ENCODE data around the gene CALN1.
"Not testable (repeated sequence)": the region's sequence is repeated elsewhere in the genome, so short reads cannot be mapped to it uniquely, and the experiment has no call there.

Gene CALN1

DNA sequence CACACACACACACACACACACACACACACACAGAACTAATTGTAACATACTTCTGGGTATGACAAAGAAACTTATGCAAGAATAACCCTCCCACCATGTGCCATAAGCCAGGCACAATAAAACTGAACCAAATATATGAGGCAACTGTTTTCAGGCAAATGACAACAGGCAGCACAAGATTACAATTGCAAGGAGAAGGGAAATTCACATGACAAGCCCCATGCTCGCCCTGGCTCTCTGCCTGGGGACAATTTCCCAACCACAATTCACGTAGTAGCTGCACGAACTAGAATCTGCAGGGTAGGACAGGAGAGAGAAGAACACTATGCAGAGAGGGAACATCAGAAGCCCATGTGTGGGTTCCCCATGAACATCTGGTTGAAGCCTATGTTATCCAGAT, 143.3 kb downstream of the CALN1 start:
- DNase-seq (ENCODE audit: low read depth in 2 of 3, low spot score in 1 of 3): no peak

DNA sequence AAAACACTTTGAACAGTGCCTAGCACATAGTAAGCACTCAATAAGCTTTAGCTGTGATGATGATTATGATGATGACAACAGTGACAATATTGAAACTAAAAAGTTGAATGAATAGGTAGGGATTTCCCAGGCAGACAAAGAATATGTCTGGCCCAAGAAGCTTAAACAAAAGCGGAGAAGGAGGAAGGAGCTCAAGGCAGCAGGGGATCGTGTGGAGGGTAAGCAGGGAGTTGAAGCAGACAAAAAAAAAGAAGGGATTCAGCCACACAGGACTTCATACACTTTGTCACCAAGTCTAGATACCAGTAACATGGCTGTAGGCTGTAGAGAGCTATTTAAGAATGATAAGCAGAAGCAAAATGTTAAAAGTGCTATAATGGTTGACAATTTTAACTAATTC, 144.0 kb downstream of the CALN1 start:
- DNase-seq (ENCODE audit: low read depth in 2 of 3, low spot score in 1 of 3): no peak

DNA sequence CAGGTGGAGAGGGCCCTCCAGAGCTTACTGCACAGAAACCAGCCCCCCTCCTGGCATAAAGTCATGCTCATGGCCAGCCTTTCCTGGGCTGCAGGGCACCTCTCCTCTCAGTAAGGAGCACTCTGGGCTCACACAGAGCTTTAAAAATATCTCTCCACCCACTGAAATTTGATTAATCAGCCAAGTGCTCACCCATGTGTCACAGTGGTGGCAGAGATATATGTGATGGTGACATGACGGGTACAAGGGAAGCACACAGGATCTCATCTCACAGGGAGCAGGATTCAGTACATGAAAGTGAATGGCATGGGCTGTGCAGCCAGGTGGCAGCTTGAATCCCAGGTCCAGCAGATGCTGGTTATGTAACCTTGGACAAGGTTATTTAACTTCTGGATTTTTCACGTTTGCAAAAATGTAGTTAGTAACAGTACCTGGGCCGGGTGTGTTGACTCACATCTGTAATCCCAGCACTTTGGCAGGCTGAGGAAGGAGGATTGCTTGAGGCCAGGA, 144.8 kb downstream of the CALN1 start:
- no peak for DNase-seq (ENCODE audit: low read depth in 2 of 3, low spot score in 1 of 3)

DNA sequence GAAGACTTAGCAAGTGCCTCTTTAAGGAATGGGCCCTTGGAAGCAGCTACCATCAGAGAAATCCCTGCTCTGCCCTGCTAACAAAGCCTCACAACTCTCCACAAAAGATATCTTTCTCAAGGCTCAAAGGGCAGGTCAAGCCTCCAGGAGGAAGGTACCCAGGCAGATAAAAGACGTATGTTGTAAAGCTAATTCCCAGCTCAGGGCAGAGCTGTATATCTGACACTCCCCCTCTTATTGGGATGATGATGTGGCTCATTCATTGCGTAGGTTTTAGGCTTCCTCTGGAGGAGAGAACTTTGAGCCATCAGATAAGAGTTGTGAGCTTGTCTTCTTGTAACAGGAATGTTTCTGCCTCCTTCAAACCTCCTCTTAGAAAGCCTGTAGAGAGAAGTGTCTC, 145.4 kb downstream of the CALN1 start:
- no peak for DNase-seq (ENCODE audit: low read depth in 2 of 3, low spot score in 1 of 3)

DNA sequence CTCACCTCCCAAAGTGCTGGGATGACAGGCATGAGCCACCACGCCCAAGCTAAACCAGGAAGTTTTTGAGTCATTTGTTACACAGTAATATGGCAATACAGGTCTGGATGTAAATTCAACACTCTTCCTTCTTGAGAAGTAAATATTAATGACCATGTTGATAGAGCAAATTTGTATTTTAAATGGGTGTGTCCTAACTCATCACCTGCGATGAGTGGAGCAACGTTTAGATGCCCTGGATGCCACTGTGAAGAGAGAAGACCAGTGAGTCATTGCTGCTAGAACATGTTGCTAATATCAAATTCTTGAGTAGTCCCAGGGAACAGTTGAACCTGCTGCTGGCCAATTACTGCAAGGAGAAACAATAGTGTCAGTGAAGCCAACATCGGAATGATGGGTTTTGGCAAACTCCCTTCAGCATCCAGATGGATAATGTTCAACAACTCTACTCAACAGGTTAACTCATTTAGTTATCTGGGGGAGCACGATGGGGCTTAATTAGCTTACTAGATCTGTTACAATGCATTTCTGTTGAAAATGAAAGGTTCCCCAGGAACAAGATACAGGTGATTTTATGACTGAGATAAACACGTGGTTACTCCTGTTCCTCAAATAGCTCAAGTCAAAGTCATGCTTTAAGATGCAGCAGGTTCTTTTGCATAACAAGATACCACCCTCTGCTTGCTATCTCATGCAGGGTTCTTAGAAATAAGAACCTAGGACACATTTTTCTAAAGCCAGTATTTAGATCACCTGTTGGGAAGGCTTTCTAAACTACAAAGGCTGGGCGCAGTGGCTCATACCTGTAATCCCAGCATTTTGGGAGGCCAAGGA, 146.8 kb downstream of the CALN1 start:
- DNase-seq (ENCODE audit: low read depth in 2 of 3, low spot score in 1 of 3): no peak

DNA sequence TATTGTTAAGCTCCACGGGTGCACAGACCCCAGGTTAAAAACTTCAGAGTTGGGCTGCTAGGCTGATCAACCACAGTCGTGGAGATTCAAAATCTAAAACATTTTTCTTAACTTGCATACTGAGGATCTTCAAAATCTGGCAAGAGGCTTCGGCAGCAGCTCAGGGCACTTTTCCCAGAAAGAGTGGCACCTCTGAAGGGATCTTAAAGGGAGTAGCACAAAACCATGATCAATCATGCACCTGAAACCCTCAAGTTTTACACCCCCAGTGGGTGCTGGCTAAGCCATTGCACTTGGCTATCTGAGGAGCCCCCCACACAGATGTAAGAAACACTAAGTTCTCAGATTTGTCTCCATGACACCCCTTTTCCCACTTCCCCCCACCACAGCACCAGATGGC, 151.7 kb downstream of the CALN1 start:
- DNase-seq (ENCODE audit: low read depth in 2 of 3, low spot score in 1 of 3): no peak

DNA sequence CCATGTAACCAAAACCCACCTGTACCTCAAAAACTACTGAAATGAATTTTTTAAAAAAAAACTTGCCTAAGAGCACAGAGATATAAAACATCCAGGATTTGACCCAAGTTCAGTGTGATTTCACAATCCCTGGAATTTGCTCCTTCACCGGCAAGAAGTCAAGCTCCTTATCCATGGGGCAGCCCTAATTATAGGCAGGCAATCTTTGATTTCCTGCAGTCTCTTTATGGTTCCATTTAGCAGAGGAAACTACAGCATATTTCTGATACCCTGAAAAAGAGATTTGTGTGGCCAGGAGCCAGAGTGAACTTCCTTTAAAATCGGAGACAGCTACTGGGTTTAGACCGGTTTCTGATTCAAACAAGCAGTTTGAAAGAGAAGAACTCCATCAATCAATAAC, 154.1 kb downstream of the CALN1 start:
- no peak for DNase-seq (ENCODE audit: low read depth in 2 of 3, low spot score in 1 of 3)

DNA sequence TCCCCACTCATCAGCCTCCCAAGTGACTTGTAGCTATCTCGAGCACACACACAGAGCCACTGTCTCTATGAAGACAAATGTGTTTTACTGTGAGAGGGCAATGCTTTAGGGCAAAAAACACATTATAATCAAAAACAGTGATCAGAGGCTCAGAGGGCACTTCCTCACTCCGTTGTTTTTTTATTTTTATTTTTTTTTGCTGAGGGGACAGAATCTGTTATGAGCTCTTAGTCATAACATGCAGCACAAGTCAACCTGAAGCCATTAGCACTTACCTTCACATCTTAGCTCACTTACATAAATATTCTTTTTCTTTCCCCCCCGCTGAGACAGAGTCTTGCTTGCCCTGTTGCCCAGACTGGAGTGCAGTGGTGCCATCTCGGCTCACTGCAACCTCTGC, 157.7 kb downstream of the CALN1 start:
- DNase-seq (ENCODE audit: low read depth in 2 of 3, low spot score in 1 of 3): no peak

DNA sequence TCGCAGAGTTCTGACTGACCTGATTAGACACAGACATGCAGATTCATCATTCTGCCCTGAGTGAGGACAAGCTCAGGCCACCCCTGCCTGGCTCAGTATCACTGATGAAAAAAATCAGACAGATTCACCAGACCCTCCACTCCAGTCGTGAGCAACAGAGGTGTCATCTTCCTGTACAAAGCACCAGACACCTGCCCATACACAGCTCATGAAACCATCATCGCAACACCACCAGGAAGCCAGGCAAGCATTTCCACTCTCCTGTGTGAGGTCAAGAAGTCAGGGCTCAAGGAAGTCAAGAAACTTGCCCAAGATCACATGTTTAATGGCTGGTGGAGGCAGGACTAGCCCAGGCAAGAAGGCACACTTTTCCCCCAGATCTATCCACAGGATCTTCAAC, 163.0 kb downstream of the CALN1 start:
- no peak for DNase-seq (ENCODE audit: low read depth in 2 of 3, low spot score in 1 of 3)

DNA sequence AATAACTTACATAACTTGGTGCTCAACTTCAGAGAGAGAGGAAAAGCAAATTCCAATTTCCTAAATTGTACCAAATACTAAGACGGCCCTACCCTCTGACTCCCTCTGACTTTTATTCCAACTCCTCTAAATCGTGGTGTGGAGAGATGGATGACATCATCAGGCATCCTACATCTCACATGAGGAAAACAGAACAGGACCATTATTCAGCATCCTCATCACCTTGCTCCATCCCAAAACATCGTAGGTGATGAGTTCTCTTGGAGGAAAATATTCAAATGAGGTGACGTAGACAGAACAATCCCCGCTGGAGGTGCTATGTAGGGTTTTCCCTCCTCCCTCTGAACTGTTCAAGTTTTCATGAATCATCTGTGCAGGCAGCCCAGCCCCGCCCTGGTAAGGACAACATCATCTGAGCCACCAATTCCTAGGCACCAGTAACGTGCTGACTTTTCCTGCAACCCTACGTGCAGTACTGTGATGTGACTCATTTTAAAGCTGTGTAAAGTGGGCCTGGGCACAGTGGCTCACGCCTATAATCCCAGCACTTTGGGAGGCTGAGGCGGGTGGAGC, 167.2 kb downstream of the CALN1 start:
- no peak for DNase-seq (ENCODE audit: low read depth in 2 of 3, low spot score in 1 of 3)

DNA sequence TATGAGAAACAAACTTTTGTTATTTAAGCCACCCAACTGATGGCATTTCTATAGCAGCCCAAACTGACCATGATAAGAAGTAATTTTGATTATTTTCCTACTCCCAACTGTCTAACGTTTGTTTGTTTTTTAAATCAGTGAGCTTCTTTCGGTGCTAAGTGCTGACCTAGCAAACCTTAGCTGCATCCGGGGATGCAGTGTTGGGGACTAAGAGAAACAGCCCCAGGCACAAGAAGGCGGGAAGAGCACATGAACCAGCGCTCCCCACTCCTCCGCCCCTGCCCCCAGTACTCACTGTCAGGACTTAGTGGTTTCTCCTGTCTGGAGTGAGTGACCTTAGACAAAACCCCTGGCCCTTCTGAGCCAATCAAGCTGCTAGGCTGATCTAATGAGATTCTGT, 168.8 kb downstream of the CALN1 start:
- DNase-seq (ENCODE audit: low read depth in 2 of 3, low spot score in 1 of 3): no peak

DNA sequence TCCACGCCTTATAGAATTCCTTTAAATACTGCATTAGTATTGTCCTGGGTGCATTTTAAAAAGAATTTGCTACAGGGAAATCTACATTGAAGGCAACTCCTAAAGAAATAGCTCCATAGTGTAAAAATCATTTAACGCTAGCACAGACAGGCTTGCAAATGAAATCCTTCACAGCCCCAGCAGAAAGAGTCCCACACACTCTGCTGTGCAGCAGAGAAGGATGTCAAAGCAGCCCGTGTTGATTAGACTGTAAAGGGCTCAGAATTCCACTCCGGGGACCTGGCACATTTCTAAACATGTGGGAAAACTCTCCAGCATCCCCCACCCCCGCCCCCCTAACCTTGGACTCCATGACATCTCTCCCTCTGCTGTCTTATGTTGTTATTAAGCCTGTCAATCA, 176.8 kb downstream of the CALN1 start:
- DNase-seq (ENCODE audit: low read depth in 2 of 3, low spot score in 1 of 3): no peak

DNA sequence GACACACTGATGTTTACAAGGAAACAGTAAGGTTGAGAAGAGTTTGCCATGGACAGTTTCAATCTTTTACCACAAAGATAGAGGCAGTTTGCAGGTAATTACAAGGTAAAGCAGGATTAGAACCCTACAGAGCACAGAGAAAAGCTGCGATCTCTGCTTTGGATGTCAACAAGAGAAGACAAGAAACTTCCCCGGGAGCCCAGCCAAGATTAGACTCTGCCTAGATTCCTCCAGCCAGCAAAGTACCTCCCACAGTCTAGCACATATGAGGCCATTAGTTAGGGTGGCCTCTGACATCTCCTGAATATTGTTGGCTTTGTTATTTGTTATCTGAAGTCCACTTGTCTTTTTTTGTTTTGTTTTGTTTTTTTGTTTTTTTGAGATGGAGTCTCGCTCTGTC, 178.1 kb downstream of the CALN1 start:
- DNase-seq (ENCODE audit: low read depth in 2 of 3, low spot score in 1 of 3): no peak

DNA sequence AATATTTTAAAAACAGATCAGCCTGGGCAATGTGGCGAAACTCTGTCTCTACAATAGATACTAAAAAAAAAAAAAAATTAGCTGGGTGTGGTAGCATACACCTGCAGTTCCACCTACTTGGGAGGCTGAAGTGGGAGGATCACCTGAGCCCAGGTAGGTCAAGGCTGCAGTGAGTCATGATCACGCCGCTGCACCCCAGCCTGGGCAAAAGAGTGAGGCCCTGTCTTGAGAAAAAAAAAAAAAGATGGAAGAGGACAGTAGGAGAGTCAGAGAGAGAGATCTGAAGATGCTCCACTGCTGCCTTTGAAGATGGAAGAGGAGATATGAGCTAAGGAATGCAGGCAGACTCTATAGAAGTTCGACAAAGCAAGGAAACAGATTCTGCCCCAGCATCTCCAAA, 181.9 kb downstream of the CALN1 start:
- DNase-seq (ENCODE audit: low read depth in 2 of 3, low spot score in 1 of 3): no peak

DNA sequence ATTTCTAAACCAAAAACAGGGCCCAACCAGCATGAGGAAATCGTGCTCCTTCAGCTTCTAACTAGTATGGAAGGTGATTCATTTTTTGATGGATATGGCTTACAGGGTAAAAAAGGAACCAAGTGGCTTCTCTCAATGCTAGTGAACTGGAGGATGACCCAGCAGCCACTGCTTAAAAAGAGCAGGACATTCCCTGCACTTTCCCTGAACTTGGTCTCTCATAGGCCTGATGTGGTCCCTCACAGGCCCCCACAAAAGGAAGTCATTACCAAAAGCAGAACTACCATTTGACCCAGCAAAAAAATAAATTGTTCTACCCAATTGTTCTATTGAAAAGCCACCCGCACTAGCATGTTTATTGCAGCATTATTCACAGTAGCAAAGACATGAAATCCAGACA, 188.8 kb downstream of the CALN1 start:
- no peak for DNase-seq (ENCODE audit: low read depth in 2 of 3, low spot score in 1 of 3)

DNA sequence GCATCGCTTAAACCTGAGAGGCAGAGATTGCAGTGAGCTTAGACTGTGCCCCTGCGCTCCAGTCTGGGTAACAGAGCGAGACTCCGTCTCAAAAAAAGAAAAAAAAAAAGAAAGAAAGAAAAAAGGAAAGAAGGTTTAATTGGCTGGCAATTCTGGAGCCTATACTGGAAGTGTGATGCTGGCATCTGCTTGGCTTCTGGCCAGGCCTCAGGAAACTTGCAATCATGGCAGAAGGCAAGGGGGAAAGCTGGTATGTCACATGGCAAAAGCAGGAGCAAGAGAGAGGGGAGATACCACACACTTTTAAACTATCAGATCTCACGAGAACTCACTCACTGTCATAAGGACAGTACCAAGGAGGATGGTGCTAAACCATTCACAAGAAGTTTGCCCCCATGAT, 190.0 kb downstream of the CALN1 start:
- DNase-seq (ENCODE audit: low read depth in 2 of 3, low spot score in 1 of 3): no peak

DNA sequence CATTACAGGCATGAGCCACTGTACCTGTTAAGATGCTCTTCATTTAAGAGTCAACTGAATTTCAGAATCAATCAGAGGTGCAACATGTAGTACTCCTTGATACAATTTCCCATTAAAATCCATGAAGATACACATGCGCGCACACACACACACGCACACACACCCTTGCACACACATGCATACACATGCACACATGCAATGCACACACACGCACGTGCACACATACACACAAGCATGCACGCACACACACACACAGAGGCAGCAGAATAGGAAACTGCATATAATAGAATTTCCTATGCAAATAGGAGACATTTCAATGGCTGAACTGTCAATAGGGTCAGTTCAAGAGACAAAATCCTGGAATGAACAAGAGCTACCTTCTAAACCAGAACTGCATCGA, 192.6 kb downstream of the CALN1 start:
- no peak for DNase-seq (ENCODE audit: low read depth in 2 of 3, low spot score in 1 of 3)

DNA sequence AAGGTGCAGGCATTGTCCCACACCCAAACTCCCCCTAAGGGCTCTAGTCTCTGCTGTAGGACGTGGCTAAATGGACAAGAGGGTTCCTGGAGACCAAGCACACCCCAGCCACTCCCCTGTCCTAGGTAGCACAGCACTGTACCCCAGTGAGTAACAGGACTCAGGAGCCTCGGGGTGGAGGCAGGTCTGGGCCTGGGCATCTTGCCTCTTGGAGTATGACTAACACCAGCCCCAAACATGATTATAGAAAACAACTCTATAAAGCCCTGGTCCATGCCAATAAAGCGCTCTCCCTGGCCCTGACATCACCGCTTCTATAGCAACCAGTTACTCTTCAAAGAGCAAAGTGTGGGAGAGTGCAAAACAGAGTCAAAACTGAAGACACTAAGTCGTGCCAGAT, 195.0 kb downstream of the CALN1 start:
- no peak for DNase-seq (ENCODE audit: low read depth in 2 of 3, low spot score in 1 of 3)

DNA sequence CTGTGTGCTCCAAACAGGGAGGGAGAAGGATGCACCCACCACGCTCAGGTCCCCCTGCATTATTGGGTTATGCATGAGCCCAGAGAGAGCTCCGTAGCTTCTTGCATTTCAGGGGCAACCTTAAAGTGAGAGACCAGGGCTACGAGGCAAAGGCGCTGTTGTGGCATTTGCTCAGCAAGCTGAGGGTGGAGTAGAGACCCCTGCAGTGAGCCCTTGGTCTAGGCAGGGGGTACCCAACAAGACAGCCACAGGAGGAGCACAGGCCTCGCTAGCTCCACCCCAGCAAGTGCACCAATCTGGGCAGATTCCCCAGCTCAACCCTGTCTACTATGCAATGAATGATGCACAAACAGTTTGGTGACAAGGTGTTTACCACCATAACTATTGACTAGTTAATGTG, 198.4 kb downstream of the CALN1 start:
- no peak for DNase-seq (ENCODE audit: low read depth in 2 of 3, low spot score in 1 of 3)

DNA sequence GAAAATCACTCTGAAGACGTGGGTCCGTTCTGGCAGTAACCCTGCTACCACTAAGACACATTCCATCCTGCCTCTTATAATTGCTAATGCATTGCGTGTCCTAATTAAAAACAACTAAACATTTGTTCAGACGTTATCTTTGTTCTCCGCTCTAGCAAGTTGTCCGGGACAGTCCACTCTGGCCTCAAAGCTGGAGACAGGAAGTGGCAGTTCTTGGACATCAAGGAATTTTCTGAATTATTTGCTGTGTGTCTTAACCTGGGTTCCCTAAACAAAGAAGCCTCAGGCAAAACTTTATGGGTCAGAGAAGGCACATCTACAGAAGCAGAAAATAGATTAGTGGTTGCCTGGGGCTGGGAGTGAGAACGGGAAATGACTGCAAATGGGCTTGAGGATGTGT, 199.1 kb downstream of the CALN1 start:
- no peak for DNase-seq (ENCODE audit: low read depth in 2 of 3, low spot score in 1 of 3)

DNA sequence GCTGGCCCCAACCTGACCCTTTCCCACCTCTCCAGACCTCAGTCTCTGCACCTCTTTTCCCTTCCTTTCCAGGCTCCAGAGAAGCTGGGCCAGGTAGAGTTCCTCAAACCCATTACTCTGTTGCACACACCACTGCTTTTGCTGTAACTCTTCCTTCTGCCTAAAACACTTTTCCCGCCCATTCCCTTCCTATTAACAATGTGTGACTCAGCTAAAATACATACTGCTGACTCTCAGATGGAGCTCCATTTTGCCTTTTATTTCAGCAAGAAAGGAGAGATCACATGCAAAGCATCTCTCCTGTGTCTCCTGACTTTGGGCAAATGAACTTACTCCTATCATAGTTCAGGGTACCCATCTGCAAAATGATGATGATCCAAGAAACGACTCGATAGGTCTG, 201.0 kb downstream of the CALN1 start:
- no peak for DNase-seq (ENCODE audit: low read depth in 2 of 3, low spot score in 1 of 3)

DNA sequence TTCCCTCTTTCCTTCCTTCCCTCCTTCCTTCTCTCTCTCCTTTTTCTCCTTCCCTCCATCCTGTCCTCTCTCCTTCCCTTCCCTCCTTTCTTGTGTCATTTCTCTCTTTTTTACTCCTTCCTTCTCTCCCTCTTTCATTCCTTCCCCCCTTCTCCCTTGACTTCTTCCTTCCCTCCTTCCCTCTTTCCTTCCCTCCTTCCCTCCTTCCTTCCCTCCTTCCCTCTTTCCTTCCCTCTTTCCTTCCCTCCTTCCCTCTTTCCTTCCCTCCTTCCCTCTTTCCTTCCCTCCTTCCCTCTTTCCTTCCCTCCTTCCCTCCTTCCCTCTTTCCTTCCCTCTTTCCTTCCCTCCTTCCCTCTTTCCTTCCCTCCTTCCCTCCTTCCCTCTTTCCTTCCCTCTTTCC, 203.1 kb downstream of the CALN1 start:
- DNase-seq (ENCODE audit: low read depth in 2 of 3, low spot score in 1 of 3): not testable (repeated sequence)

DNA sequence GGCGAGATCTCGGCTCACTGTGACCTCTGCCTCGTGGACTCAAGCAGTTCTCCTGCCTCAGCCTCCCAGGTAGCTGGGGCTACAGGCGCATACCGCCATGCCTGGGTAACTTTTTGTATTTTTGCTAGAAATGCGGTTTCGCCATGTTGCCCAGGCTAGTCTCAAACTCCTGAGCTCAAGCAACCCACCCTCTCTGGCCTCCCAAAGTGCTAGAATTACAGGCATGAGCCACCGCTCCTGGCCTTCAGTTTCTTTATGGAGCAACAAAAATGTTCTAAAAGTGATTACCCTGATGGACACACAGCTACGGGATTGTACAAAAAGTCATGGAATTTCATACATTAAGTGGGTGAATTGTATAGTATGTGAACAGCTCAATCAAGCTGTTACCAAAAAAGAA, 216.0 kb downstream of the CALN1 start:
- DNase-seq (ENCODE audit: low read depth in 2 of 3, low spot score in 1 of 3): no peak

Data from stimulated activated CD4-positive, alpha-beta T cell treated with anti-CD3 and anti-CD28 coated beads, Interleukin-12 subunit alpha, Interleukin-12 subunit beta, amount 100 ng/mL, for 48 hours (primary cell).